Adrenal gland (tissue), 5 donors: ENCODE results near the gene MRPS27.

ENCODE experiments used
- CTCF ChIP-seq, 6 experiments: fragments of 450-650 bp in 4 of 6; fragments of 200-600 bp in 2 of 6; sonication (generic) in 1 of 6; IDR thresholded peaks; 1 replicate in 5 of 6; 2 replicates in 1 of 6; pipeline versions ENCODE4 v1.5.1 to v1.8.0; 2016 to 2021; ENCODE audit warnings: antibody characterized with exemption in 6 of 6, mild to moderate bottlenecking in 2 of 6, moderate library complexity in 1 of 6
- POLR2A ChIP-seq, 2 donors: fragments of 450-650 bp; IDR thresholded peaks; one replicate each; pipeline ENCODE4 v1.6.1; 2017; ENCODE audit warnings: antibody characterized with exemption in 2 of 2, mild to moderate bottlenecking in 2 of 2, moderate library complexity in 1 of 2
- donor health status: DM: no; HTN: no; CAD: no.

GRCh38 chr5:72358925-72359324 is 38.9 kb upstream of the MRPS27 start:
- no peak for TF ChIP-seq POLR2A (IDR thresholded peaks at IDR 0.05)
- no peak for TF ChIP-seq CTCF (IDR thresholded peaks at IDR 0.05)
